ENCODE results near the gene CT55.

- TF ChIP-seq CTCF (IDR thresholded peaks at IDR 0.05) = no peak
- no peak for TF ChIP-seq ZFX (IDR thresholded peaks at IDR 0.05; ENCODE audit: borderline replicate concordance)
Measured at GRCh38 chrX:135168486-135168885, 2.7 kb downstream of the CT55 start.

All from 22Rv1 (cell line).